WTC11 (cell line): ENCODE measurements around the gene RND1. TPM values are rescaled to one million over a fixed set of nuclear protein-coding genes. Genes with fewer than 3 reads are reported as not detected.

ENCODE experiments used
- ATAC-seq: fragments of 200-7000 bp; cut with Tn5 transposase; 2 replicates; pipeline ENCODE4 v1.10.0; 2021; ENCODE audit warnings: mild to moderate bottlenecking, moderate library complexity
- CTCF ChIA-PET: fragments of 300-600 bp; sonication (Branson Sonifier 250); formaldehyde crosslinking; loops from one replicate; lab custom pipeline; 2021; ENCODE audit warnings: antibody characterized with exemption; lab: Charles Lee
- POLR2A ChIA-PET: fragments of 350-600 bp; sonication (Branson Sonifier 250); formaldehyde crosslinking; loops from one replicate; lab custom pipeline; 2021; ENCODE audit warnings: antibody characterized with exemption; lab: Charles Lee
- DNase-seq: peaks from one replicate; pipeline ENCODE4 v3.0.0; 2021; ENCODE audit warnings: low spot score
- H3K27ac Mint-ChIP-seq: 2 replicates; pipeline ENCODE4 v1.8.0; 2021; ENCODE audit warnings: mixed read lengths
- H3K27me3 Mint-ChIP-seq: 2 replicates; pipeline ENCODE4 v1.8.0; 2021; ENCODE audit warnings: low read depth, mild to moderate bottlenecking, moderate library complexity, mixed read lengths
- H3K36me3 Mint-ChIP-seq: 2 replicates; pipeline ENCODE4 v1.8.0; 2021; ENCODE audit warnings: mixed read lengths
- H3K4me1 Mint-ChIP-seq: 2 replicates; pipeline ENCODE4 v1.8.0; 2022; ENCODE audit warnings: mixed read lengths
- H3K4me3 Mint-ChIP-seq: 2 replicates; pipeline ENCODE4 v1.8.0; 2021; ENCODE audit warnings: mild to moderate bottlenecking, moderate library complexity, mixed read lengths
- H3K9me3 Mint-ChIP-seq: 2 replicates; pipeline ENCODE4 v1.8.0; 2021; ENCODE audit warnings: mixed read lengths
- CDX4 ChIP-seq: fragments of 250-450 bp; sonication (Bioruptor Pico); IDR thresholded peaks from 2 replicates; pipeline ENCODE4 v1.9.0; 2021; ENCODE audit warnings: moderate library complexity, mild to moderate bottlenecking, inconsistent platforms, borderline replicate concordance
- CREB1 ChIP-seq: sonication (generic); formaldehyde crosslinking; IDR thresholded peaks from 2 replicates; pipeline ENCODE4 v1.8.0; 2023; ENCODE audit warnings: mild to moderate bottlenecking, missing genetic modification reagents
- CTCF ChIP-seq: fragments of 200-600 bp; IDR thresholded peaks from 2 replicates; pipeline ENCODE4 v1.8.0; 2022; ENCODE audit warnings: antibody characterized with exemption
- ESRRA ChIP-seq: sonication (generic); formaldehyde crosslinking; IDR thresholded peaks from 2 replicates; pipeline ENCODE4 v1.8.1; 2022; ENCODE audit warnings: mild to moderate bottlenecking, missing genetic modification reagents, borderline replicate concordance
- GABPB1 ChIP-seq: sonication (generic); formaldehyde crosslinking; IDR thresholded peaks from 2 replicates; pipeline ENCODE4 v1.8.1; 2023; ENCODE audit warnings: mild to moderate bottlenecking, missing genetic modification reagents
- GRHL2 ChIP-seq: fragments of 250-450 bp; sonication (Bioruptor Pico); IDR thresholded peaks from 2 replicates; pipeline ENCODE4 v1.8.0; 2022; ENCODE audit warnings: mild to moderate bottlenecking, moderate library complexity; ENCODE audit not compliant: insufficient replicate concordance, severe bottlenecking
- GTF2I ChIP-seq: fragments of 250-450 bp; sonication (Bioruptor Pico); conservative IDR thresholded peaks from 2 replicates; pipeline ENCODE4 v1.4.0; 2021; ENCODE audit warnings: mild to moderate bottlenecking
- HMGA2 ChIP-seq: fragments of 250-450 bp; sonication (Bioruptor Pico); IDR thresholded peaks from 2 replicates; pipeline ENCODE4 v1.4.0; 2021; ENCODE audit warnings: mild to moderate bottlenecking, moderate library complexity
- KAT7 ChIP-seq: sonication (generic); formaldehyde crosslinking; IDR thresholded peaks from 2 replicates; pipeline ENCODE4 v1.8.1; 2023; ENCODE audit warnings: missing genetic modification reagents, mild to moderate bottlenecking, borderline replicate concordance
- MYBL2 ChIP-seq: sonication (generic); formaldehyde crosslinking; IDR thresholded peaks from 2 replicates; pipeline ENCODE4 v1.8.1; 2023; ENCODE audit warnings: mild to moderate bottlenecking, moderate library complexity, missing genetic modification reagents
- NFE2L1 ChIP-seq: sonication (generic); formaldehyde crosslinking; IDR thresholded peaks from 2 replicates; pipeline ENCODE4 v1.8.1; 2023; ENCODE audit warnings: missing genetic modification reagents
- NR1H2 ChIP-seq: sonication (generic); formaldehyde crosslinking; IDR thresholded peaks from 2 replicates; pipeline ENCODE4 v1.9.0; 2021; ENCODE audit warnings: mild to moderate bottlenecking, moderate library complexity, missing genetic modification reagents
- NR2C2 ChIP-seq: sonication (generic); formaldehyde crosslinking; IDR thresholded peaks from 2 replicates; pipeline ENCODE4 v1.8.0; 2022; ENCODE audit warnings: mild to moderate bottlenecking, missing genetic modification reagents
- RELA ChIP-seq: sonication (generic); formaldehyde crosslinking; IDR thresholded peaks from 2 replicates; pipeline ENCODE4 v1.8.1; 2022; ENCODE audit warnings: missing genetic modification reagents, mild to moderate bottlenecking, borderline replicate concordance
- SMAD4 ChIP-seq: sonication (generic); formaldehyde crosslinking; IDR thresholded peaks from 2 replicates; pipeline ENCODE4 v1.8.0; 2022; ENCODE audit warnings: mild to moderate bottlenecking, missing genetic modification reagents
- SOX15 ChIP-seq: fragments of 250-450 bp; sonication (Bioruptor Pico); IDR thresholded peaks from 2 replicates; pipeline ENCODE4 v1.9.0; 2021; ENCODE audit warnings: mild to moderate bottlenecking
- SP1 ChIP-seq: sonication (generic); formaldehyde crosslinking; conservative IDR thresholded peaks from 2 replicates; pipeline ENCODE4 v1.8.1; 2022; ENCODE audit warnings: missing genetic modification reagents
- TEAD1 ChIP-seq: sonication (generic); formaldehyde crosslinking; IDR thresholded peaks from 2 replicates; pipeline ENCODE4 v1.8.0; 2022; ENCODE audit warnings: mild to moderate bottlenecking, missing genetic modification reagents
- TEAD4 ChIP-seq: sonication (generic); formaldehyde crosslinking; IDR thresholded peaks from 2 replicates; pipeline ENCODE4 v1.8.0; 2022; ENCODE audit warnings: mild to moderate bottlenecking, missing genetic modification reagents
- USF2 ChIP-seq: sonication (generic); formaldehyde crosslinking; IDR thresholded peaks from 2 replicates; pipeline ENCODE4 v1.8.1; 2023; ENCODE audit warnings: mild to moderate bottlenecking, missing genetic modification reagents, moderate library complexity
- ZMAT4 ChIP-seq: fragments of 250-450 bp; sonication (Bioruptor Pico); IDR thresholded peaks from 2 replicates; pipeline ENCODE4 v1.9.0; 2021; ENCODE audit warnings: mild to moderate bottlenecking
- ZNF138 ChIP-seq: sonication (generic); formaldehyde crosslinking; conservative IDR thresholded peaks from 2 replicates; pipeline ENCODE4 v1.8.1; 2022; ENCODE audit warnings: mild to moderate bottlenecking, moderate library complexity, missing genetic modification reagents
- ZNF396 ChIP-seq: fragments of 250-450 bp; sonication (Bioruptor Pico); IDR thresholded peaks from 2 replicates; pipeline ENCODE4 v1.8.0; 2021; ENCODE audit warnings: mild to moderate bottlenecking, moderate library complexity, borderline replicate concordance
- total RNA-seq: library from RNA; stranded (reverse); gene quantifications from 3 replicates; pipeline ENCODE4 v1.2.3, GENCODE V29; 2021

RND1 gene
- total RNA-seq, 1 experiment from 2014 or later: 7.6 TPM

GRCh38 chr12:48903982-48904411, 38.3 kb upstream of the RND1 start:
- ATAC-seq (peak; percentile 100), DNase-seq (peak; percentile 92)
- 0 out of 2 replicates have a peak, but pooled peaks cover 3% of the 10 kb centered on the region for H3K4me1 Mint-ChIP-seq
- H3K27me3 Mint-ChIP-seq: peaks cover 14% of the 10 kb centered on the region
- ChIA-PET POLR2A (no interaction called here), CTCF (interaction anchor here (0.6 to 9.4 kb wide), 40 partner anchors 9 to 285 kb away, joined by 3 to 126 read pairs (median 5); partner anchors contain the start of genes ARF3, DDN, DDX23 and FKBP11)
- TF ChIP-seq CTCF: peak; percentile 45; the same call in 1 of the 2 replicates
- TF ChIP-seq CREB1 (CRISPR knock-in tag): no peak
- no peak for TF ChIP-seq RELA (CRISPR knock-in tag)
- TF ChIP-seq ZNF138 (CRISPR knock-in tag): no peak
- TF ChIP-seq ZMAT4 (CRISPR knock-in tag): no peak
- TF ChIP-seq GRHL2: no peak
- TF ChIP-seq SOX15: no peak
- TF ChIP-seq GABPB1 (CRISPR knock-in tag): no peak
- peak; percentile 4; the same call in 1 of the 2 replicates for TF ChIP-seq HMGA2 (CRISPR knock-in tag)
- TF ChIP-seq MYBL2 (CRISPR knock-in tag): no peak
- TF ChIP-seq TEAD1: no peak
- TF ChIP-seq NR2C2 (CRISPR knock-in tag): no peak
- TF ChIP-seq USF2 (CRISPR knock-in tag): no peak
- TF ChIP-seq ZNF396 (CRISPR knock-in tag): no peak
- no peak for TF ChIP-seq SP1 (CRISPR knock-in tag)
- TF ChIP-seq CDX4 (CRISPR knock-in tag): no peak
- peak overlapping the region; percentile 65 for H3K4me3 Mint-ChIP-seq
- H3K9me3 Mint-ChIP-seq: no peaks in the 10 kb centered on the region
- H3K27ac Mint-ChIP-seq: no peak overlapping the region
- H3K36me3 Mint-ChIP-seq: no peaks in the 10 kb centered on the region

- Mint-ChIP-seq H3K4me3 (no peak overlapping the region), H3K27ac (no peak overlapping the region), H3K9me3 (no peaks in the 10 kb centered on the region), H3K4me1 (0 out of 2 replicates have a peak, but pooled peaks cover 3% of the 10 kb centered on the region), H3K36me3 (no peaks in the 10 kb centered on the region), H3K27me3 (peaks cover 17% of the 10 kb centered on the region)
- ATAC-seq: no peak
- TF ChIP-seq HMGA2 (CRISPR knock-in tag): peak; percentile 73; the same call in 1 of the 2 replicates
- TF ChIP-seq NR1H2 (CRISPR knock-in tag): no peak
- DNase-seq: no peak
- CTCF ChIA-PET: interaction anchor here (0.6 to 9.4 kb wide), 29 partner anchors 9 to 284 kb away, joined by 3 to 126 read pairs (median 6); partner anchors contain the start of genes ARF3, DDN, DDX23 and FKBP11
- POLR2A ChIA-PET: no interaction called here
These were observed 37.8 kb upstream of the RND1 start for GRCh38 chr12:48903363-48903981.

- Mint-ChIP-seq H3K9me3 (no peaks in the 10 kb centered on the region), H3K4me1 (0 out of 2 replicates have a peak, but pooled peaks cover 3% of the 10 kb centered on the region), H3K4me3 (no peak overlapping the region), H3K27me3 (peaks cover 12% of the 10 kb centered on the region), H3K36me3 (no peaks in the 10 kb centered on the region), H3K27ac (no peak overlapping the region)
- POLR2A ChIA-PET: interaction anchor here (1.3 kb wide), 1 partner anchor 49 kb away, joined by 9 read pairs; the partner anchor contains the start of gene DDX23
- no peak for TF ChIP-seq HMGA2 (CRISPR knock-in tag)
- TF ChIP-seq KAT7 (CRISPR knock-in tag): no peak
- no peak for TF ChIP-seq ESRRA (CRISPR knock-in tag)
- no peak for TF ChIP-seq TEAD4
- TF ChIP-seq SMAD4: no peak
- TF ChIP-seq NFE2L1 (CRISPR knock-in tag): no peak
- no peak for TF ChIP-seq GTF2I (CRISPR knock-in tag)
- TF ChIP-seq ZMAT4 (CRISPR knock-in tag): no peak
- TF ChIP-seq CREB1 (CRISPR knock-in tag): no peak
- no peak for TF ChIP-seq NR2C2 (CRISPR knock-in tag)
- CTCF ChIA-PET: interaction anchor here (0.6 to 9.4 kb wide), 8 partner anchors 10 to 96 kb away, joined by 3 to 126 read pairs (median 10); partner anchors contain the start of genes FKBP11 and WNT1
- DNase-seq (no peak), ATAC-seq (no peak)
These were observed 35.6 kb upstream of the RND1 start for GRCh38 chr12:48901278-48901677.
